HG02973 (cell line): Measurements from ENCODE around the gene TSPAN10.

Experiments
- ATAC-seq: cut with Tn5 transposase; IDR thresholded peaks from one replicate; pipeline ENCODE4 v1.9.1; 2021; ENCODE audit warnings: moderate library complexity; ENCODE audit not compliant: unreplicated experiment

The TSPAN10 gene

GRCh38 chr17:81686614-81687013, 49.6 kb downstream of the TSPAN10 start:
- no peak for ATAC-seq

- ATAC-seq: no peak
Measured at GRCh38 chr17:81687770-81688541, 51.0 kb downstream of the TSPAN10 start.

- ATAC-seq: no peak
Measured at GRCh38 chr17:81688616-81689015, 51.6 kb downstream of the TSPAN10 start.

GRCh38 chr17:81690066-81690465, 53.1 kb downstream of the TSPAN10 start:
- no peak for ATAC-seq

GRCh38 chr17:81690549-81690948, 53.6 kb downstream of the TSPAN10 start:
- no peak for ATAC-seq

- no peak for ATAC-seq
Measured at GRCh38 chr17:81691196-81691595, 54.2 kb downstream of the TSPAN10 start.

- ATAC-seq: no peak
Measured at GRCh38 chr17:81691608-81692007, 54.6 kb downstream of the TSPAN10 start.

- no peak for ATAC-seq
Measured at GRCh38 chr17:81693509-81694210, 56.7 kb downstream of the TSPAN10 start.

GRCh38 chr17:81694810-81695209, 57.8 kb downstream of the TSPAN10 start:
- no peak for ATAC-seq

- ATAC-seq: no peak
Measured at GRCh38 chr17:81695211-81695610, 58.2 kb downstream of the TSPAN10 start.

- no peak for ATAC-seq
Measured at GRCh38 chr17:81695801-81696200, 58.8 kb downstream of the TSPAN10 start.

- no peak for ATAC-seq
Measured at GRCh38 chr17:81696218-81696941, 59.4 kb downstream of the TSPAN10 start.

GRCh38 chr17:81697261-81698044, 60.5 kb downstream of the TSPAN10 start:
- ATAC-seq: no peak
